ENCODE measurements around the gene SYNDIG1.

DNA sequence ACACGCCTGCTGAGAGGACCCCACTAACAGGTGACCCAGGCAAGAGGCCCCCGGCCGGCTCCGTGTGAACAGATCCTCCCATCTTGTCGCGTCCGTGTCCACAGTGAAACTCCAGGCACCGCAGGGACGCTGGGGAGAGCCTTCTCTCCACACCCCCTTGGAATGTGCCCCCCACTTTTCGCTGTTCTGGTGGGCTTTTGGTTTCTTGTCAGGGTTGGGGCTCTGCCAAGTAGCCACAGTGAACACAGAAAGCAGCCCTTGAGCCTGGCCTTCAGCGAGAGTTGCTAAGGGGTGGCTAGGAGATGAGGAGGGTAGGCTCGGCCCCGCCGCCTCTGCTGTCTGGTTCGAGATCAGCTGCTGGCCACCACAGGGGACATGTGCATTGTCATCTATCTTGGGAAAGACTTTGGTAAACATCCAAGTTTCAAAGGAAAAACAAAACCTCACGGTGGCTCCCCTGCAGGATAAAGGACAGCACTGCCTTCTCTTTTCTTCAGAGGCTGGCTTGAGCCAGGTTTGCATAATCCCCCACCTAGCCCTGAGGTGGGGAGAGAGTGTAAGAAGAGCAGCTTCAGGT is 22.7 kb downstream of the SYNDIG1 start:
- TF ChIP-seq POLR2A (IDR thresholded peaks at IDR 0.05; ENCODE audit: low read length) (no peak), GATA1 (IDR thresholded peaks at IDR 0.05; ENCODE audit: low read depth, low read length) (no peak)
